Upper lobe of right lung (tissue), 1 donor: ENCODE data around the gene NQO2. TPM values are rescaled to one million over a fixed set of nuclear protein-coding genes. Genes with fewer than 3 reads are reported as not detected.
A peak's percentile ranks its signal among the peaks of the same experiment; 100 is the strongest.
"Not testable (repeated sequence)": the region's sequence is repeated elsewhere in the genome, so short reads cannot be mapped to it uniquely, and the experiment has no call there.

Experiments used
- ATAC-seq: fragments of 200-7000 bp; cut with Tn5 transposase; one replicate; pipeline ENCODE4 v1.9.1; 2020; ENCODE audit warnings: mild to moderate bottlenecking, moderate library complexity
- DNase-seq: peaks from one replicate; pipeline ENCODE4 v3.0.0-alpha.2; 2020
- H3K27ac ChIP-seq: fragments of 200-600 bp; one replicate; pipeline ENCODE4 v1.8.0; 2022
- H3K27me3 ChIP-seq: fragments of 200-600 bp; one replicate; pipeline ENCODE4 v1.8.0; 2022; ENCODE audit warnings: mild to moderate bottlenecking
- H3K36me3 ChIP-seq: fragments of 200-600 bp; one replicate; pipeline ENCODE4 v1.8.0; 2022
- H3K4me1 ChIP-seq: fragments of 200-600 bp; one replicate; pipeline ENCODE4 v1.8.0; 2022
- H3K4me3 ChIP-seq: fragments of 200-600 bp; one replicate; pipeline ENCODE4 v1.8.0; 2022; ENCODE audit warnings: mild to moderate bottlenecking
- H3K9me3 ChIP-seq: fragments of 200-600 bp; one replicate; pipeline ENCODE4 v1.8.0; 2022
- intact Hi-C: fragments of 100-400 bp; cut with DNase I; formaldehyde crosslinking; loops from one replicate; pipeline ENCODE4 v1.11.0; 2022
- total RNA-seq: library from RNA; stranded (reverse); fragmentation: NEBNext Ultra II Directional; extraction: Animal tissue kit (Norgen Biotek cat#: 25700); gene quantifications from one replicate; pipeline ENCODE4 v1.2.1, GENCODE V29; 2021
- TF ChIP-seq, protein P1 (sequence below): fragments of 200-600 bp; IDR thresholded peaks from one replicate; pipeline ENCODE4 v1.8.0; 2022; ENCODE audit warnings: antibody characterized with exemption
- donor health status: DM: no; HTN: yes; CAD: no; lungs with severe emphysema.

Gene NQO2
- total RNA-seq, 1 donor from 2014 or later: 20.6 TPM

GRCh38 chr6:3052481-3053230 lies 53.0 kb downstream of the NQO2 start:
- no peaks in the 10 kb centered on the region for H3K27me3 ChIP-seq
- no peak for DNase-seq
- no peaks in the 10 kb centered on the region for H3K9me3 ChIP-seq
- peaks cover 7% of the 10 kb centered on the region for H3K4me1 ChIP-seq
- TF ChIP-seq, protein P1, sequence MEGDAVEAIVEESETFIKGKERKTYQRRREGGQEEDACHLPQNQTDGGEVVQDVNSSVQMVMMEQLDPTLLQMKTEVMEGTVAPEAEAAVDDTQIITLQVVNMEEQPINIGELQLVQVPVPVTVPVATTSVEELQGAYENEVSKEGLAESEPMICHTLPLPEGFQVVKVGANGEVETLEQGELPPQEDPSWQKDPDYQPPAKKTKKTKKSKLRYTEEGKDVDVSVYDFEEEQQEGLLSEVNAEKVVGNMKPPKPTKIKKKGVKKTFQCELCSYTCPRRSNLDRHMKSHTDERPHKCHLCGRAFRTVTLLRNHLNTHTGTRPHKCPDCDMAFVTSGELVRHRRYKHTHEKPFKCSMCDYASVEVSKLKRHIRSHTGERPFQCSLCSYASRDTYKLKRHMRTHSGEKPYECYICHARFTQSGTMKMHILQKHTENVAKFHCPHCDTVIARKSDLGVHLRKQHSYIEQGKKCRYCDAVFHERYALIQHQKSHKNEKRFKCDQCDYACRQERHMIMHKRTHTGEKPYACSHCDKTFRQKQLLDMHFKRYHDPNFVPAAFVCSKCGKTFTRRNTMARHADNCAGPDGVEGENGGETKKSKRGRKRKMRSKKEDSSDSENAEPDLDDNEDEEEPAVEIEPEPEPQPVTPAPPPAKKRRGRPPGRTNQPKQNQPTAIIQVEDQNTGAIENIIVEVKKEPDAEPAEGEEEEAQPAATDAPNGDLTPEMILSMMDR: no peak
- no peak overlapping the region for H3K4me3 ChIP-seq
- H3K27ac ChIP-seq: no peak overlapping the region
- intact Hi-C loops: no loop called here
- no peak for ATAC-seq
- no peaks in the 10 kb centered on the region for H3K36me3 ChIP-seq

DNA sequence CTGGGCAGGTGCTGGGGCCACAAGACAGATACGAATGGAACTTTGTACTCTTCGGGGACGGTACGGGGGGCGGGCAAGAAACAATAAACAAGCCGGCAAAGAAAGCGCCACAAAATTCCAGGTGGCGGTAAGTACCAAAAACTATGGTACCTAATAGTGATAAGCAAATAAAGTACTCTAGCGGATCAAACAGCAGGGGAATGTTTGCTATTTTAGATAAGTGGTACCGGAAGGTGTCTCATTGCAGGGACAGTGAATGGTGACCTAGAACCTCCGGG lies 53.5 kb downstream of the NQO2 start:
- intact Hi-C loops: no loop called here
- Histone ChIP-seq H3K27ac (peak overlapping the region; percentile 47), H3K4me3 (peak overlapping the region; percentile 59)

DNA sequence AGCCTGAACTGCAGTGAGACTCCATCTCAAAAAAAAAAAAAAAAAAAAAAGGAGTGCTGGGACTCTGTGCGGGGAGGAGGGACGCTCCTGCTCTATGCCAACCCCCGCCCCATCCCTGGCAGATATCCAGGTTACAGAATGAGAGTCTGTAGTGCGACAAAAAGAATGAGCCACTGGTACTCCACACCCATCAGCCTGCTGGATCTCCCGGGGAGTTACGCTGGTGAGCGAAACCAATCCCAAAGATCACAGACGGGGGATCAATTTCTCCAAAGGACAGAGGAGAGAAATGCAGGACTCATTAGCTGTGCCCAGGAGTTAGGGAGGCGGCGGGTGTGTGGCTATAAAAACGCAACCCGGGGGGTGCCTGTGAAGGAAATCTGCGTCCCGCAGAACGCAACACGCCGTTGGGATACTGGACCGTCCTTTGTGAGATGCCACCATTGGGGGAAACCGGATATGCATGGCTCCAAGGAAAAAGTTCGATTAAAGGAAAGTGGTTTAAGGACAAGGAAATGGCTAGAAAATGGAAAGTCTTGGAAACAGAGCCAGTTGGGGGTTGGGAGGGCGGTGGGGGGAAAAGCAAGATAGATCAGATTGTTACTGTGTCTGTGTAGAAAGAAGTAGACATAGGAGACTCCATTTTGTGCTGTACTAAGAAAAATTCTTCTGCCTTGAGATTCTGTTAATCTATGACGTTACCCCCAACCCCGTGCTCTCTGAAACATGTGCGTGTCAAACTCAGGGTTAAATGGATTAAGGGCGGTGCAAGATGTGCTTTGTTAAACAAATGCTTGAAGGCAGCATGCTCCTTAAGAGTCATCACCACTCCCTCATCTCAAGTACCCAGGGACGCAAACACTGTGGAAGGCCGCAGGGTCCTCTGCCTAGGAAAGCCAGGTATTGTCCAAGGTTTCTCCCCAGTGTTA lies 54.8 kb downstream of the NQO2 start:
- H3K9me3 ChIP-seq, ATAC-seq, H3K4me1 ChIP-seq, H3K36me3 ChIP-seq, H3K27me3 ChIP-seq, DNase-seq: not testable (repeated sequence)
- Histone ChIP-seq H3K4me3 (peak overlapping the region; percentile 59), H3K27ac (peak overlapping the region; percentile 47)
- intact Hi-C loops: loop anchor here (2.0 kb wide), 1 partner anchor 56 kb away; the partner anchor contains the start of gene NQO2

More for the DNA sequence above, 53.5 kb downstream of the NQO2 start:
- no peak for DNase-seq
- no peaks in the 10 kb centered on the region for H3K36me3 ChIP-seq
- TF ChIP-seq, protein P1: no peak
- H3K9me3 ChIP-seq: no peaks in the 10 kb centered on the region
- H3K4me1 ChIP-seq: peaks cover 7% of the 10 kb centered on the region
- H3K27me3 ChIP-seq: no peaks in the 10 kb centered on the region
- no peak for ATAC-seq

DNA sequence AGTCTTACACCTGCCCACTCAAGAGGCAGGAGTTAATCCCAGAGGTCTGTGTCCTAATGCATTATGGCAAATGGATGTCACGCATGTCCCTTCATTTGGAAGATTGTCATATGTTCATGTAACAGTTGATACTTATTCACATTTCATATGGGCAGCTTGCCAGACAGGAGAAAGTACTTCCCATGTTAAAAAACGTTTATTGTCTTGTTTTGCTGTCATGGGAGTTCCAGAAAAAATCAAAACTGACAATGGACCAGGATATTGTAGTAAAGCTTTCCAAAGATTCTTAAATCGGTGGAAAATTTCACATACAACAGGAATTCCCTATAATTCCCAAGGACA lies 55.4 kb downstream of the NQO2 start:
- H3K27ac ChIP-seq, H3K4me1 ChIP-seq, H3K36me3 ChIP-seq, DNase-seq, H3K9me3 ChIP-seq, H3K4me3 ChIP-seq, ATAC-seq, H3K27me3 ChIP-seq: not testable (repeated sequence)
- intact Hi-C loops: loop anchor here (2.0 kb wide), 1 partner anchor 56 kb away; the partner anchor contains the start of gene NQO2

DNA sequence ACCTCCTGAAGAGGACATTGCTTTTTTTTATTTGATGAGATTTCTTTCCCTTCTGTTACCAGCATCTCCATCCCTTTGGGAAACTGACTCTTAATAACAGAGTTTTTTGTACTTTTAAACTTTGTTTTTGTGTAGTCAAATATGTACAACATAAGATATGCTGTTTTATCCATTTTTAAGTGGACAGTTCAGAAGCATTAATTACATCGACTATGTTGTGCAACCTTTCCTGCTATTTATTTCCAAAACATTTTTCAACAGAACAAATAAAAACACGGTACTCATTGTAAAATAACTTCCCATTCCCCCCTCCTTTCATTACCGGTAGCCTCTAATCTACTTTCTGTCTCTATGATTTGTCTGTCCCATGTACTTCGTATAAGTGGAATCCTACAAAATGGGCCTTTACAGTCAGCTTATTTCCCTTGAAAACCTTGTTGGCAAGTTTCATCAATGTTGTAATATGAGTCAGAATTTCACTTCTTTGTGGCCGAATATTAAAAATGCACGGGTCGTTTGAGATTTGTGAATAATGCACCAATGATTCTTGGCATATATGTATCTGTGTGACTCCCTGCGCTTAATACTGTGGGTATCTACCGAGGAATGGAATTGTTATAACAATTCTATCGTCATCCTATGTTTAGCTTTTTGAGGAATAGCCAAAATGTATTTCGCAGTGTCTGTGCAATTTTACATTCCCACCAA lies 57.5 kb downstream of the NQO2 start:
- Histone ChIP-seq H3K4me3 (no peak overlapping the region), H3K27ac (no peak overlapping the region), H3K36me3 (no peaks in the 10 kb centered on the region), H3K9me3 (no peaks in the 10 kb centered on the region), H3K27me3 (no peaks in the 10 kb centered on the region), H3K4me1 (peaks cover 7% of the 10 kb centered on the region)
- ATAC-seq: no peak
- DNase-seq: no peak
- TF ChIP-seq, protein P1: no peak
- intact Hi-C loops: no loop called here

- Histone ChIP-seq H3K4me1 (peaks cover 5% of the 10 kb centered on the region), H3K9me3 (no peaks in the 10 kb centered on the region), H3K27ac (no peak overlapping the region), H3K36me3 (no peaks in the 10 kb centered on the region), H3K4me3 (no peak overlapping the region), H3K27me3 (no peaks in the 10 kb centered on the region)
- TF ChIP-seq, protein P1: no peak
- no peak for DNase-seq
- no peak for ATAC-seq
- intact Hi-C loops: no loop called here
These were observed 59.3 kb downstream of the NQO2 start for GRCh38 chr6:3058957-3059356.

DNA sequence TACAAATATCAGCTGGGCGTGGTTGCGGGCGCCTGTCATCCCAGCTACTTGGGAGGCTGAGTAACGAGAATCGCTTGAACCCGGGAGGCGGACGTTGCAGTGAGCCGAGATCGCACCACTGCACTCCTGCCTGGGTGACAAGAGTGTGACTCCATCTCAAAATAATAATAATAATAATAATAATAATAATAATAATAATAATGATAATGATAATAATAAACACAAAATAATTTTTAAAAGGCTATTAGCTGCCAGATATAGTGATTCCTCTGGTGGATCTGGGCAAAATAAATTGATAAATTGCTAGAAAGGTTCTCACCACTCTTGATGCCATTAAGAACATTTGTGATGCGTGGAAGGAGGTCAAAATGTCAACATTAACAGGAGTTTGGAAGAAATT lies 60.4 kb downstream of the NQO2 start:
- H3K4me1 ChIP-seq, H3K36me3 ChIP-seq, H3K27me3 ChIP-seq, H3K27ac ChIP-seq, DNase-seq, H3K9me3 ChIP-seq, H3K4me3 ChIP-seq, ATAC-seq, intact Hi-C loops: not testable (repeated sequence)
